Fibroblast of the conjunctiva (primary cell): Measurements from ENCODE around the gene LEKR1.
"Not testable (repeated sequence)": the region's sequence is repeated elsewhere in the genome, so short reads cannot be mapped to it uniquely, and the experiment has no call there.

ENCODE experiments used
- DNase-seq: peaks from one replicate; pipeline ENCODE4 v3.0.0-alpha.2; 2010; ENCODE audit warnings: low read depth

Gene LEKR1

GRCh38 chr3:156906275-156906674 is 80.1 kb downstream of the LEKR1 start:
- DNase-seq: no peak

- DNase-seq: no peak
Observed at GRCh38 chr3:156908398-156908797, 82.2 kb downstream of the LEKR1 start.

- no peak for DNase-seq
Observed at GRCh38 chr3:156910022-156910421, 83.9 kb downstream of the LEKR1 start.

- not testable (repeated sequence) for DNase-seq
Observed at GRCh38 chr3:156910831-156911230, 84.7 kb downstream of the LEKR1 start.

- not testable (repeated sequence) for DNase-seq
Observed at GRCh38 chr3:156914300-156914699, 88.1 kb downstream of the LEKR1 start.

GRCh38 chr3:156915372-156915771 is 89.2 kb downstream of the LEKR1 start:
- DNase-seq: no peak

GRCh38 chr3:156918746-156919145 is 92.6 kb downstream of the LEKR1 start:
- no peak for DNase-seq

- DNase-seq: no peak
Observed at GRCh38 chr3:156919818-156920217, 93.7 kb downstream of the LEKR1 start.

GRCh38 chr3:156920399-156920798 is 94.2 kb downstream of the LEKR1 start:
- DNase-seq: no peak

- no peak for DNase-seq
Observed at GRCh38 chr3:156923349-156923748, 97.2 kb downstream of the LEKR1 start.

- no peak for DNase-seq
Observed at GRCh38 chr3:156938724-156939123, 112.6 kb downstream of the LEKR1 start.

GRCh38 chr3:156939315-156939714 is 113.2 kb downstream of the LEKR1 start:
- no peak for DNase-seq

GRCh38 chr3:156941311-156941710 is 115.2 kb downstream of the LEKR1 start:
- DNase-seq: no peak

GRCh38 chr3:156948402-156949210 is 122.5 kb downstream of the LEKR1 start:
- DNase-seq: no peak

GRCh38 chr3:156952011-156952410 is 125.9 kb downstream of the LEKR1 start:
- no peak for DNase-seq

GRCh38 chr3:156957715-156958114 is 131.6 kb downstream of the LEKR1 start:
- DNase-seq: no peak

- DNase-seq: no peak
Observed at GRCh38 chr3:156963096-156963495, 136.9 kb downstream of the LEKR1 start.

- no peak for DNase-seq
Observed at GRCh38 chr3:156964577-156964976, 138.4 kb downstream of the LEKR1 start.

GRCh38 chr3:156966349-156966748 is 140.2 kb downstream of the LEKR1 start:
- DNase-seq: not testable (repeated sequence)

GRCh38 chr3:156973954-156974353 is 147.8 kb downstream of the LEKR1 start:
- no peak for DNase-seq

GRCh38 chr3:156974931-156975330 is 148.8 kb downstream of the LEKR1 start:
- no peak for DNase-seq

- no peak for DNase-seq
Observed at GRCh38 chr3:156975721-156976120, 149.6 kb downstream of the LEKR1 start.

GRCh38 chr3:156976933-156977332 is 150.8 kb downstream of the LEKR1 start:
- no peak for DNase-seq

GRCh38 chr3:156978481-156978961 is 152.4 kb downstream of the LEKR1 start:
- no peak for DNase-seq
